SK-N-SH (cell line): ENCODE measurements around the gene HSPG2. TPM values are rescaled to one million over a fixed set of nuclear protein-coding genes. Genes with fewer than 3 reads are reported as not detected.

Source experiments
- CTCF ChIA-PET: fragments of 300-600, 350-600 bp; formaldehyde crosslinking; extraction: SDS; loops from one replicate; lab custom pipeline; 2021; lab: Yijun Ruan, JAX
- POLR2A ChIA-PET: fragments of 350-600 bp; sonication (Branson Sonifier 250); formaldehyde crosslinking; extraction: SDS; loops from one replicate; lab custom pipeline; 2020; ENCODE audit warnings: antibody characterized with exemption, inconsistent platforms; lab: Yijun Ruan, JAX
- DNase-seq: peaks from one replicate; pipeline ENCODE4 v3.0.0; 2012
- H2AFZ ChIP-seq: fragments of 200-600 bp; sonication (generic); 2 replicates; pipeline ENCODE4 v1.8.1; 2016; ENCODE audit warnings: antibody characterized with exemption, mild to moderate bottlenecking, low read depth
- H3F3A ChIP-seq: fragments of 200-600 bp; sonication (generic); replicated peaks from 2 replicates; pipeline ENCODE3; 2016; ENCODE audit warnings: antibody characterized with exemption, mild to moderate bottlenecking; ENCODE audit not compliant: insufficient read depth
- H3K27ac ChIP-seq, 2 experiments: fragments of 200-500 bp in 1 of 2; fragments of 200-600 bp in 1 of 2; sonication (Bioruptor generic) in 1 of 2; sonication (generic), shearing (Covaris generic) in 1 of 2; 2 replicates each; pipeline versions ENCODE4 v1.5.1 to v1.6.1; 2014 to 2016; ENCODE audit warnings: low read depth in 2 of 2, inconsistent platforms in 1 of 2, low read length in 1 of 2, mild to moderate bottlenecking in 1 of 2, mixed read lengths in 1 of 2
- H3K27me3 ChIP-seq: fragments of 200-600 bp; sonication (generic), shearing (Covaris generic); 2 replicates; pipeline ENCODE4 v1.6.1; 2016; ENCODE audit warnings: mixed run types; ENCODE audit not compliant: insufficient read depth
- H3K36me3 ChIP-seq, 2 experiments: fragments of 200-500 bp in 1 of 2; fragments of 200-600 bp in 1 of 2; sonication (Bioruptor generic) in 1 of 2; sonication (generic) in 1 of 2; replicated peaks in 1 of 2; 2 replicates each; pipeline versions ENCODE3 to v1.5.1; 2014 to 2016; ENCODE audit warnings: low read length in 1 of 2, mild to moderate bottlenecking in 1 of 2; ENCODE audit not compliant: insufficient read depth in 2 of 2, control insufficient read depth in 1 of 2
- H3K4me1 ChIP-seq, 2 experiments: fragments of 200-500 bp in 1 of 2; fragments of 200-600 bp in 1 of 2; sonication (Bioruptor generic) in 1 of 2; sonication (generic), shearing (Covaris generic) in 1 of 2; 2 replicates each; pipeline versions ENCODE4 v1.5.1 to v1.6.1; 2014 to 2016; ENCODE audit warnings: low read depth in 1 of 2, low read length in 1 of 2, mixed run types in 1 of 2; ENCODE audit not compliant: insufficient read depth in 2 of 2, control insufficient read depth in 1 of 2
- H3K4me2 ChIP-seq: fragments of 200-600 bp; sonication (generic), shearing (Covaris generic); 2 replicates; pipeline ENCODE4 v1.6.1; 2017; ENCODE audit warnings: mixed run types
- H3K4me3 ChIP-seq, 2 experiments: fragments of 200-500 bp in 1 of 2; fragments of 200-600 bp in 1 of 2; sonication (Bioruptor generic) in 1 of 2; sonication (generic), shearing (Covaris generic) in 1 of 2; 2 replicates each; pipeline versions ENCODE4 v1.5.1 to v1.8.1; 2014 to 2016; ENCODE audit warnings: low read depth in 2 of 2, inconsistent platforms in 1 of 2, low read length in 1 of 2, mild to moderate bottlenecking in 1 of 2, mixed read lengths in 1 of 2, moderate library complexity in 1 of 2
- H3K79me2 ChIP-seq: fragments of 200-600 bp; sonication (generic); 2 replicates; pipeline ENCODE4 v1.8.1; 2017; ENCODE audit warnings: mild to moderate bottlenecking; ENCODE audit not compliant: insufficient read depth
- H3K9ac ChIP-seq: fragments of 200-600 bp; sonication (generic); 2 replicates; pipeline ENCODE4 v1.6.1; 2017; ENCODE audit warnings: mixed run types
- H3K9me2 ChIP-seq: fragments of 200-600 bp; sonication (generic); 2 replicates; pipeline ENCODE4 v1.6.1; 2017; ENCODE audit warnings: mixed run types
- H3K9me3 ChIP-seq: fragments of 200-600 bp; sonication (generic); 2 replicates; pipeline ENCODE4 v1.6.1; 2017; ENCODE audit warnings: mixed run types, mild to moderate bottlenecking, moderate library complexity
- H4K20me1 ChIP-seq: fragments of 200-600 bp; sonication (generic); 2 replicates; pipeline ENCODE4 v1.6.1; 2017; ENCODE audit warnings: mild to moderate bottlenecking, mixed run types; ENCODE audit not compliant: insufficient read depth
- GABPA ChIP-seq: IDR thresholded peaks from 2 replicates; pipeline ENCODE4 v1.4.0; 2012; ENCODE audit warnings: low read depth, mild to moderate bottlenecking
- GATA2 ChIP-seq: sonication (generic); formaldehyde crosslinking; IDR thresholded peaks from 2 replicates; pipeline ENCODE4 v1.5.0; 2020; ENCODE audit warnings: mild to moderate bottlenecking, missing genetic modification reagents
- MEF2A ChIP-seq: IDR thresholded peaks from 2 replicates; pipeline ENCODE4 v1.4.0; 2012; ENCODE audit warnings: low read depth, borderline replicate concordance
- MXI1 ChIP-seq: IDR thresholded peaks from 2 replicates; pipeline ENCODE4 v1.6.1; 2012; ENCODE audit warnings: mild to moderate bottlenecking, low read depth, low read length, improper control_type of control experiment
- RXRA ChIP-seq: IDR thresholded peaks from 2 replicates; pipeline ENCODE4 v1.4.0; 2012; ENCODE audit warnings: low read depth, mild to moderate bottlenecking, borderline replicate concordance
- SMC3 ChIP-seq: IDR thresholded peaks from 2 replicates; pipeline ENCODE4 v1.6.1; 2012; ENCODE audit warnings: low read depth, low read length, improper control_type of control experiment
- WGBS: methylation state at CpG from one replicate; pipeline ENCODE4 v1.1.6; 2017; ENCODE audit warnings: low lambda C conversion rate; 5-methylcytosine and 5-hydroxymethylcytosine counted together
- polyA plus RNA-seq, 3 experiments: library from polyadenylated mRNA; depleted of rRNA; stranded (reverse); fragments of >200 nt; gene quantifications; 2 replicates each; pipeline ENCODE4 v1.2.3, GENCODE V29; 2012
- TF ChIP-seq, protein P1 (sequence below): IDR thresholded peaks from 2 replicates; pipeline ENCODE4 v1.6.1; 2012; ENCODE audit warnings: mild to moderate bottlenecking, low read depth, low read length, moderate library complexity
- TF ChIP-seq, protein P2 (sequence below): IDR thresholded peaks from 2 replicates; pipeline ENCODE4 v1.4.0; 2012; ENCODE audit warnings: low read depth, borderline replicate concordance
- TF ChIP-seq, protein P3 (sequence below): fragments of 150-350 bp; IDR thresholded peaks from 2 replicates; pipeline ENCODE4 v1.6.1; 2017; ENCODE audit warnings: antibody characterized with exemption, low read length, low read depth, borderline replicate concordance

Gene HSPG2
- polyA plus RNA-seq, 1 of the 3 experiments (the other 2 are of a cell fraction): 28.9 TPM

GRCh38 chr1:21774835-21775549, 162.1 kb downstream of the HSPG2 start:
- no peaks in the 10 kb centered on the region for H3K9me2 ChIP-seq
- WGBS: 95% methylated on average over 15 of the region's 15 CpGs
- peaks cover 93% of the 10 kb centered on the region for H4K20me1 ChIP-seq
- H3F3A ChIP-seq: peaks cover 5% of the 10 kb centered on the region
- DNase-seq: no peak
- no peak overlapping the region for H2AFZ ChIP-seq
- no peak overlapping the region for H3K4me3 ChIP-seq
- no peak overlapping the region for H3K4me2 ChIP-seq
- H3K27ac ChIP-seq: no peak overlapping the region
- ChIA-PET CTCF (interaction anchor here (1.0 kb wide), 1 partner anchor 87 kb away, joined by 3 read pairs; no protein-coding TSS in a partner anchor), POLR2A (no interaction called here)
- peaks cover 0 to 10% of the 10 kb centered on the region in 2 experiments for H3K36me3 ChIP-seq
- H3K79me2 ChIP-seq: peaks cover 99% of the 10 kb centered on the region
- H3K4me1 ChIP-seq: no peaks in the 10 kb centered on the region
- H3K9me3 ChIP-seq: no peaks in the 10 kb centered on the region
- no peaks in the 10 kb centered on the region for H3K27me3 ChIP-seq
- TF ChIP-seq MEF2A (no peak), RXRA (no peak), SMC3 (no peak), MXI1 (no peak), GATA2 (CRISPR knock-in tag) (no peak), GABPA (no peak)
- TF ChIP-seq, protein P1, sequence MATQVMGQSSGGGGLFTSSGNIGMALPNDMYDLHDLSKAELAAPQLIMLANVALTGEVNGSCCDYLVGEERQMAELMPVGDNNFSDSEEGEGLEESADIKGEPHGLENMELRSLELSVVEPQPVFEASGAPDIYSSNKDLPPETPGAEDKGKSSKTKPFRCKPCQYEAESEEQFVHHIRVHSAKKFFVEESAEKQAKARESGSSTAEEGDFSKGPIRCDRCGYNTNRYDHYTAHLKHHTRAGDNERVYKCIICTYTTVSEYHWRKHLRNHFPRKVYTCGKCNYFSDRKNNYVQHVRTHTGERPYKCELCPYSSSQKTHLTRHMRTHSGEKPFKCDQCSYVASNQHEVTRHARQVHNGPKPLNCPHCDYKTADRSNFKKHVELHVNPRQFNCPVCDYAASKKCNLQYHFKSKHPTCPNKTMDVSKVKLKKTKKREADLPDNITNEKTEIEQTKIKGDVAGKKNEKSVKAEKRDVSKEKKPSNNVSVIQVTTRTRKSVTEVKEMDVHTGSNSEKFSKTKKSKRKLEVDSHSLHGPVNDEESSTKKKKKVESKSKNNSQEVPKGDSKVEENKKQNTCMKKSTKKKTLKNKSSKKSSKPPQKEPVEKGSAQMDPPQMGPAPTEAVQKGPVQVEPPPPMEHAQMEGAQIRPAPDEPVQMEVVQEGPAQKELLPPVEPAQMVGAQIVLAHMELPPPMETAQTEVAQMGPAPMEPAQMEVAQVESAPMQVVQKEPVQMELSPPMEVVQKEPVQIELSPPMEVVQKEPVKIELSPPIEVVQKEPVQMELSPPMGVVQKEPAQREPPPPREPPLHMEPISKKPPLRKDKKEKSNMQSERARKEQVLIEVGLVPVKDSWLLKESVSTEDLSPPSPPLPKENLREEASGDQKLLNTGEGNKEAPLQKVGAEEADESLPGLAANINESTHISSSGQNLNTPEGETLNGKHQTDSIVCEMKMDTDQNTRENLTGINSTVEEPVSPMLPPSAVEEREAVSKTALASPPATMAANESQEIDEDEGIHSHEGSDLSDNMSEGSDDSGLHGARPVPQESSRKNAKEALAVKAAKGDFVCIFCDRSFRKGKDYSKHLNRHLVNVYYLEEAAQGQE: no peak
- TF ChIP-seq, protein P2, sequence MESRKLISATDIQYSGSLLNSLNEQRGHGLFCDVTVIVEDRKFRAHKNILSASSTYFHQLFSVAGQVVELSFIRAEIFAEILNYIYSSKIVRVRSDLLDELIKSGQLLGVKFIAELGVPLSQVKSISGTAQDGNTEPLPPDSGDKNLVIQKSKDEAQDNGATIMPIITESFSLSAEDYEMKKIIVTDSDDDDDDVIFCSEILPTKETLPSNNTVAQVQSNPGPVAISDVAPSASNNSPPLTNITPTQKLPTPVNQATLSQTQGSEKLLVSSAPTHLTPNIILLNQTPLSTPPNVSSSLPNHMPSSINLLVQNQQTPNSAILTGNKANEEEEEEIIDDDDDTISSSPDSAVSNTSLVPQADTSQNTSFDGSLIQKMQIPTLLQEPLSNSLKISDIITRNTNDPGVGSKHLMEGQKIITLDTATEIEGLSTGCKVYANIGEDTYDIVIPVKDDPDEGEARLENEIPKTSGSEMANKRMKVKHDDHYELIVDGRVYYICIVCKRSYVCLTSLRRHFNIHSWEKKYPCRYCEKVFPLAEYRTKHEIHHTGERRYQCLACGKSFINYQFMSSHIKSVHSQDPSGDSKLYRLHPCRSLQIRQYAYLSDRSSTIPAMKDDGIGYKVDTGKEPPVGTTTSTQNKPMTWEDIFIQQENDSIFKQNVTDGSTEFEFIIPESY: no peak
- TF ChIP-seq, protein P3, sequence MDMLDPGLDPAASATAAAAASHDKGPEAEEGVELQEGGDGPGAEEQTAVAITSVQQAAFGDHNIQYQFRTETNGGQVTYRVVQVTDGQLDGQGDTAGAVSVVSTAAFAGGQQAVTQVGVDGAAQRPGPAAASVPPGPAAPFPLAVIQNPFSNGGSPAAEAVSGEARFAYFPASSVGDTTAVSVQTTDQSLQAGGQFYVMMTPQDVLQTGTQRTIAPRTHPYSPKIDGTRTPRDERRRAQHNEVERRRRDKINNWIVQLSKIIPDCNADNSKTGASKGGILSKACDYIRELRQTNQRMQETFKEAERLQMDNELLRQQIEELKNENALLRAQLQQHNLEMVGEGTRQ: no peak
- H3K9ac ChIP-seq: no peak overlapping the region
